HepG2 (cell line): ENCODE data around the gene ZNF17. TPM values are rescaled to one million over a fixed set of nuclear protein-coding genes. Genes with fewer than 3 reads are reported as not detected.

Source experiments
- DNMT1 ChIP-seq: sonication (generic); formaldehyde crosslinking; IDR thresholded peaks from 2 replicates; pipeline ENCODE4 v1.5.1; 2020; ENCODE audit warnings: mild to moderate bottlenecking, missing genetic modification reagents
- EZH2 ChIP-seq: conservative IDR thresholded peaks from 2 replicates; pipeline ENCODE4 v1.6.1; 2012; ENCODE audit warnings: mild to moderate bottlenecking, low read depth, low read length, moderate library complexity
- FOXM1 ChIP-seq: sonication (generic); formaldehyde crosslinking; IDR thresholded peaks from 2 replicates; pipeline ENCODE4 v1.5.0; 2020; ENCODE audit warnings: missing genetic modification reagents
- HNRNPLL ChIP-seq: fragments of 200-400 bp; formaldehyde crosslinking; IDR thresholded peaks from 2 replicates; pipeline ENCODE4 v1.6.1; 2017; ENCODE audit warnings: mild to moderate bottlenecking, low read depth, low read length; ENCODE audit not compliant: poor library complexity, severe bottlenecking
- JDP2 ChIP-seq: sonication (generic); formaldehyde crosslinking; IDR thresholded peaks from 2 replicates; pipeline ENCODE4 v1.8.1; 2022; ENCODE audit warnings: missing genetic modification reagents, borderline replicate concordance
- MXI1 ChIP-seq: IDR thresholded peaks from 3 replicates; pipeline ENCODE4 v1.6.1; 2012; ENCODE audit warnings: low read depth, low read length, inconsistent platforms, borderline replicate concordance
- PBX3 ChIP-seq: sonication (generic); formaldehyde crosslinking; IDR thresholded peaks from 2 replicates; pipeline ENCODE4 v1.8.1; 2023; ENCODE audit warnings: missing genetic modification reagents, inconsistent platforms, borderline replicate concordance
- TCF7 ChIP-seq: sonication (generic); IDR thresholded peaks from 2 replicates; pipeline ENCODE4 v1.6.1; 2016; ENCODE audit warnings: antibody characterized with exemption, low read depth
- XBP1 ChIP-seq: sonication (generic); formaldehyde crosslinking; IDR thresholded peaks from 2 replicates; pipeline ENCODE4 v1.5.0; 2020; ENCODE audit warnings: missing genetic modification reagents
- ZC3H4 ChIP-seq: sonication (generic); formaldehyde crosslinking; IDR thresholded peaks from 2 replicates; pipeline ENCODE4 v1.4.0; 2020; ENCODE audit warnings: missing genetic modification reagents, borderline replicate concordance
- ZNF512B ChIP-seq: sonication (generic); formaldehyde crosslinking; IDR thresholded peaks from 2 replicates; pipeline ENCODE4 v1.5.1; 2020; ENCODE audit warnings: missing genetic modification reagents, mild to moderate bottlenecking, borderline replicate concordance
- ZNF557 ChIP-seq: sonication (generic); formaldehyde crosslinking; IDR thresholded peaks from 2 replicates; pipeline ENCODE4 v1.4.0; 2020; ENCODE audit warnings: missing genetic modification reagents
- ZNF713 ChIP-seq: sonication (generic); formaldehyde crosslinking; IDR thresholded peaks from 2 replicates; pipeline ENCODE4 v1.4.0; 2020; ENCODE audit warnings: mild to moderate bottlenecking, missing genetic modification reagents
- ZNF720 ChIP-seq: sonication (generic); formaldehyde crosslinking; IDR thresholded peaks from 2 replicates; pipeline ENCODE4 v1.4.0; 2020; ENCODE audit warnings: missing genetic modification reagents
- ZNF83 ChIP-seq: sonication (generic); formaldehyde crosslinking; IDR thresholded peaks from 2 replicates; pipeline ENCODE4 v1.4.0; 2020; ENCODE audit warnings: missing genetic modification reagents, mild to moderate bottlenecking, borderline replicate concordance
- polyA plus RNA-seq, 8 experiments: library from polyadenylated mRNA; depleted of rRNA in 3 of 8; stranded (reverse) in 7 of 8; unstranded in 1 of 8; fragments of >200 nt; fragmentation: Illumina TruSeq in 4 of 8; extraction: Trizol in 4 of 8; gene quantifications; 2 replicates each; pipeline versions ENCODE4 v1.2.1 to v1.2.3, GENCODE V29; 2011 to 2016; ENCODE audit warnings: low read depth in 4 of 8, missing spikeins in 1 of 8, mixed read lengths in 1 of 8; ENCODE audit not compliant: insufficient read depth in 1 of 8
- total RNA-seq, 5 experiments: library from RNA; depleted of rRNA; stranded (reverse); fragments of >200 nt; fragmentation: Illumina TruSeq; extraction: Trizol; gene quantifications; 2 replicates each; pipeline ENCODE4 v1.2.3, GENCODE V29; 2016; ENCODE audit warnings: low read depth in 1 of 5
- TF ChIP-seq, protein P1 (sequence below): sonication (generic); formaldehyde crosslinking; conservative IDR thresholded peaks from 2 replicates; pipeline ENCODE4 v1.8.0; 2022; ENCODE audit warnings: mild to moderate bottlenecking, moderate library complexity, missing genetic modification reagents
- TF ChIP-seq, protein P2 (sequence below): sonication (generic); formaldehyde crosslinking; IDR thresholded peaks from 2 replicates; pipeline ENCODE4 v1.4.0; 2020; ENCODE audit warnings: missing genetic modification reagents
- TF ChIP-seq, protein P3 (sequence below): sonication (generic); formaldehyde crosslinking; IDR thresholded peaks from 2 replicates; pipeline ENCODE4 v1.5.1; 2020; ENCODE audit warnings: missing genetic modification reagents, mild to moderate bottlenecking, borderline replicate concordance

Gene ZNF17
- total and polyA plus RNA-seq, 2 of the 13 experiments (the other 11 are each of a cell fraction or from before 2014, with no cell fraction given) = 3.7 to 10.1 TPM

- TF ChIP-seq ZC3H4 (CRISPR knock-in tag) (no peak), FOXM1 (CRISPR knock-in tag) (no peak), JDP2 (CRISPR knock-in tag) (no peak), HNRNPLL (peak; percentile 53), ZNF83 (CRISPR knock-in tag) (no peak), ZNF713 (CRISPR knock-in tag) (no peak), EZH2 (no peak), TCF7 (no peak), PBX3 (CRISPR knock-in tag) (no peak), XBP1 (no peak), ZNF512B (no peak), ZNF720 (CRISPR knock-in tag) (no peak), MXI1 (peak; percentile 94; the same call in 2 of the 3 replicates), ZNF557 (no peak), DNMT1 (CRISPR knock-in tag) (no peak)
- TF ChIP-seq, protein P1, sequence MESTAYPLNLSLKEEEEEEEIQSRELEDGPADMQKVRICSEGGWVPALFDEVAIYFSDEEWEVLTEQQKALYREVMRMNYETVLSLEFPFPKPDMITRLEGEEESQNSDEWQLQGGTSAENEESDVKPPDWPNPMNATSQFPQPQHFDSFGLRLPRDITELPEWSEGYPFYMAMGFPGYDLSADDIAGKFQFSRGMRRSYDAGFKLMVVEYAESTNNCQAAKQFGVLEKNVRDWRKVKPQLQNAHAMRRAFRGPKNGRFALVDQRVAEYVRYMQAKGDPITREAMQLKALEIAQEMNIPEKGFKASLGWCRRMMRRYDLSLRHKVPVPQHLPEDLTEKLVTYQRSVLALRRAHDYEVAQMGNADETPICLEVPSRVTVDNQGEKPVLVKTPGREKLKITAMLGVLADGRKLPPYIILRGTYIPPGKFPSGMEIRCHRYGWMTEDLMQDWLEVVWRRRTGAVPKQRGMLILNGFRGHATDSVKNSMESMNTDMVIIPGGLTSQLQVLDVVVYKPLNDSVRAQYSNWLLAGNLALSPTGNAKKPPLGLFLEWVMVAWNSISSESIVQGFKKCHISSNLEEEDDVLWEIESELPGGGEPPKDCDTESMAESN (CRISPR knock-in tag) = no peak
- TF ChIP-seq, protein P2, sequence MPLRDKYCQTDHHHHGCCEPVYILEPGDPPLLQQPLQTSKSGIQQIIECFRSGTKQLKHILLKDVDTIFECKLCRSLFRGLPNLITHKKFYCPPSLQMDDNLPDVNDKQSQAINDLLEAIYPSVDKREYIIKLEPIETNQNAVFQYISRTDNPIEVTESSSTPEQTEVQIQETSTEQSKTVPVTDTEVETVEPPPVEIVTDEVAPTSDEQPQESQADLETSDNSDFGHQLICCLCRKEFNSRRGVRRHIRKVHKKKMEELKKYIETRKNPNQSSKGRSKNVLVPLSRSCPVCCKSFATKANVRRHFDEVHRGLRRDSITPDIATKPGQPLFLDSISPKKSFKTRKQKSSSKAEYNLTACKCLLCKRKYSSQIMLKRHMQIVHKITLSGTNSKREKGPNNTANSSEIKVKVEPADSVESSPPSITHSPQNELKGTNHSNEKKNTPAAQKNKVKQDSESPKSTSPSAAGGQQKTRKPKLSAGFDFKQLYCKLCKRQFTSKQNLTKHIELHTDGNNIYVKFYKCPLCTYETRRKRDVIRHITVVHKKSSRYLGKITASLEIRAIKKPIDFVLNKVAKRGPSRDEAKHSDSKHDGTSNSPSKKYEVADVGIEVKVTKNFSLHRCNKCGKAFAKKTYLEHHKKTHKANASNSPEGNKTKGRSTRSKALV = no peak
- TF ChIP-seq, protein P3, sequence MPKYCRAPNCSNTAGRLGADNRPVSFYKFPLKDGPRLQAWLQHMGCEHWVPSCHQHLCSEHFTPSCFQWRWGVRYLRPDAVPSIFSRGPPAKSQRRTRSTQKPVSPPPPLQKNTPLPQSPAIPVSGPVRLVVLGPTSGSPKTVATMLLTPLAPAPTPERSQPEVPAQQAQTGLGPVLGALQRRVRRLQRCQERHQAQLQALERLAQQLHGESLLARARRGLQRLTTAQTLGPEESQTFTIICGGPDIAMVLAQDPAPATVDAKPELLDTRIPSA (CRISPR knock-in tag) = no peak
Measured at GRCh38 chr19:57435062-57435978, 24.4 kb downstream of the ZNF17 start, which contains the start of gene ZNF749 (continued).
